Heart right ventricle (tissue), 16 donors: ENCODE measurements around the gene LINGO1. TPM values are rescaled to one million over a fixed set of nuclear protein-coding genes. Genes with fewer than 3 reads are reported as not detected.
A peak's percentile ranks its signal among the peaks of the same experiment; 100 is the strongest.

ENCODE experiments used
- ATAC-seq, 8 donors: fragments of 200-7000 bp; cut with Tn5 transposase; one replicate each; pipeline ENCODE4 v1.9.1; 2020; ENCODE audit warnings: mild to moderate bottlenecking in 8 of 8, moderate library complexity in 8 of 8, moderate number of reproducible peaks in 1 of 8
- DNase-seq, 2 donors: peaks; one replicate each; pipeline ENCODE4 v3.0.0-alpha.2; 2020
- H3K27ac ChIP-seq, 10 donors: fragments of 200-600 bp; sonication (generic) in 2 of 10; one replicate each; pipeline versions ENCODE4 v1.5.0 to v1.8.0; 2020 to 2022; ENCODE audit warnings: mild to moderate bottlenecking in 3 of 10
- H3K27me3 ChIP-seq, 7 donors: fragments of 200-600 bp; one replicate each; pipeline ENCODE4 v1.8.0; 2021 to 2022; ENCODE audit warnings: mild to moderate bottlenecking in 2 of 7
- H3K36me3 ChIP-seq, 9 donors: fragments of 200-600 bp; sonication (generic) in 1 of 9; one replicate each; pipeline versions ENCODE4 v1.5.0 to v1.8.0; 2020 to 2022; ENCODE audit warnings: mild to moderate bottlenecking in 2 of 9
- H3K4me1 ChIP-seq, 9 donors: fragments of 200-600 bp; sonication (generic) in 1 of 9; one replicate each; pipeline versions ENCODE4 v1.5.0 to v1.8.0; 2020 to 2022; ENCODE audit warnings: mild to moderate bottlenecking in 4 of 9
- H3K4me3 ChIP-seq, 10 donors: fragments of 200-600 bp; sonication (generic) in 2 of 10; one replicate each; pipeline versions ENCODE4 v1.5.0 to v1.8.0; 2020 to 2022; ENCODE audit warnings: mild to moderate bottlenecking in 7 of 10, moderate library complexity in 2 of 10
- H3K9me3 ChIP-seq, 11 donors: fragments of 200-600 bp in 10 of 11; sonication (generic) in 2 of 11; one replicate each; pipeline versions ENCODE4 v1.5.0 to v1.8.0; 2013 to 2022; ENCODE audit warnings: mild to moderate bottlenecking in 2 of 11, control low read depth in 1 of 11, moderate library complexity in 1 of 11
- CTCF ChIP-seq, 9 donors: fragments of 200-600 bp; sonication (generic) in 2 of 9; IDR thresholded peaks; one replicate each; pipeline versions ENCODE4 v1.5.0 to v1.8.0; 2021 to 2022; ENCODE audit warnings: antibody characterized with exemption in 9 of 9, mild to moderate bottlenecking in 5 of 9, moderate library complexity in 1 of 9
- WGBS, 2 donors: extraction: QIAGEN DNeasy Blood & Tissue Kit; methylation state at CpG; one replicate each; pipeline ENCODE4 v1.1.7; 2013; ENCODE audit warnings: inconsistent platforms in 1 of 2; 5-methylcytosine and 5-hydroxymethylcytosine counted together
- intact Hi-C, 10 donors: fragments of 100-400 bp; cut with DNase I; formaldehyde crosslinking; loops; one replicate each; pipeline versions ENCODE4 v1.11.1 to v1.14.2; 2022
- polyA plus RNA-seq, 2 donors: library from polyadenylated mRNA; stranded (reverse); fragments of 200-250 nt; gene quantifications; one replicate each; pipeline ENCODE4 v1.2.3, GENCODE V29; 2013
- total RNA-seq, 10 donors: library from RNA; stranded (reverse); fragmentation: NEBNext Ultra II Directional in 3 of 10; extraction: Animal tissue kit (Norgen Biotek cat#: 25700) in 3 of 10; gene quantifications; one replicate each; pipeline versions ENCODE4 v1.2.1 to v1.2.4, GENCODE V29; 2021 to 2023
- donor health status: Arrhythmogenic right ventricular cardiomyopathy.
- donor health status: ischemic (EF 13 %, LVEDD 7.1; RV severe dilation, severe dysfunction).
- donor health status: healthy with polysubstance abuse.
- donor health status: DM: no; HTN: yes; CAD: no.
- donor health status: DM: no; HTN: no; CAD: no.
- donor health status: ischemic (EF 25% LVEDD 6.9; RV normal size, moderate dysfunction).
- donor health status: ischemic (EF 25% LVEDD 5.7; RV mildly dilated, moderate dysfunction).
- donor health status: healthy.
- donor health status: DM: yes; HTN: yes; CAD: no.
- donor health status: Ischemic cardiomyopathy.
- donor health status: ischemic (EF 35%, LVEDD 5.7; RV mildly dilated, moderate dysfunction).
- donor health status: nonischemic (EF 11% LVEDD 7.7; RV severe dilation, severe dysfunction).
- donor health status: DM: yes; HTN: yes; CAD: no.
- donor health status: PGD.
- donor health status: ischemic (EF 29% LVEDD 5.4; RV normal size, mild dysfunction).
- donor health status: nonischemic (EF 23%, LVEDD 6.1; RV moderate dilation, normal function).

LINGO1 gene
- total and polyA plus RNA-seq, 12 donors = 0.70 to 2.7 (median 1.3) TPM

GRCh38 chr15:77624868-77625267, 7.8 kb downstream of the LINGO1 start:
- ATAC-seq = no peak
- WGBS, 2 donors = 64 to 70% methylated on average over 7 of the region's 7 CpGs
- no peak overlapping the region for H3K27ac ChIP-seq
- no peaks in the 10 kb centered on the region for H3K36me3 ChIP-seq
- DNase-seq = no peak
- H3K9me3 ChIP-seq = no peaks in the 10 kb centered on the region
- H3K27me3 ChIP-seq = peaks cover 0 to 7% (median 0%) of the 10 kb centered on the region in 7 donors
- intact Hi-C loops = no loop called here
- TF ChIP-seq CTCF (IDR thresholded peaks at IDR 0.05) = no peak
- no peak overlapping the region for H3K4me3 ChIP-seq
- peaks cover 0 to 13% (median 0%) of the 10 kb centered on the region in 9 donors for H3K4me1 ChIP-seq

GRCh38 chr15:77623755-77624524, 8.8 kb downstream of the LINGO1 start:
- DNase-seq (no peak), ATAC-seq (peak in 1 of 8 donors; percentile 4)
- peaks cover 0 to 2% (median 0%) of the 10 kb centered on the region in 7 donors for H3K27me3 ChIP-seq
- H3K36me3 ChIP-seq = no peaks in the 10 kb centered on the region
- no peaks in the 10 kb centered on the region for H3K9me3 ChIP-seq
- TF ChIP-seq CTCF (IDR thresholded peaks at IDR 0.05) = no peak
- H3K4me1 ChIP-seq = peaks cover 0 to 13% (median 0%) of the 10 kb centered on the region in 9 donors
- no peak overlapping the region for H3K27ac ChIP-seq
- no peak overlapping the region for H3K4me3 ChIP-seq
- 84 to 86% methylated on average over 11 of the region's 11 CpGs for WGBS, 2 donors
- intact Hi-C loops = no loop called here

GRCh38 chr15:77622934-77623754, 9.6 kb downstream of the LINGO1 start:
- intact Hi-C loops = no loop called here
- DNase-seq (no peak), ATAC-seq (no peak)
- WGBS, 2 donors = 71 to 83% methylated on average over 15 to 18 of the region's 18 CpGs
- TF ChIP-seq CTCF (IDR thresholded peaks at IDR 0.05) = no peak
- H3K27me3 ChIP-seq = peaks cover 0 to 2% (median 0%) of the 10 kb centered on the region in 7 donors
- no peak overlapping the region for H3K27ac ChIP-seq
- no peak overlapping the region for H3K4me3 ChIP-seq
- H3K9me3 ChIP-seq = no peaks in the 10 kb centered on the region
- H3K4me1 ChIP-seq = peaks cover 0 to 13% (median 0%) of the 10 kb centered on the region in 9 donors
- H3K36me3 ChIP-seq = no peaks in the 10 kb centered on the region

GRCh38 chr15:77622209-77622933, 10.3 kb downstream of the LINGO1 start:
- no peak overlapping the region for H3K27ac ChIP-seq
- H3K27me3 ChIP-seq = peaks cover 0 to 2% (median 0%) of the 10 kb centered on the region in 7 donors
- no peak overlapping the region for H3K4me3 ChIP-seq
- no peaks in the 10 kb centered on the region for H3K9me3 ChIP-seq
- ATAC-seq (peak in 1 of 8 donors; percentile 10), DNase-seq (no peak)
- TF ChIP-seq CTCF (IDR thresholded peaks at IDR 0.05) = no peak
- intact Hi-C loops = no loop called here
- H3K36me3 ChIP-seq = no peaks in the 10 kb centered on the region
- WGBS, 2 donors = 55 to 57% methylated on average over 22 of the region's 22 CpGs
- H3K4me1 ChIP-seq = peaks cover 0 to 13% (median 0%) of the 10 kb centered on the region in 9 donors
